ENCODE data around the gene CA11.
"Not testable (repeated sequence)": the region's sequence is repeated elsewhere in the genome, so short reads cannot be mapped to it uniquely, and the experiment has no call there.

DNA sequence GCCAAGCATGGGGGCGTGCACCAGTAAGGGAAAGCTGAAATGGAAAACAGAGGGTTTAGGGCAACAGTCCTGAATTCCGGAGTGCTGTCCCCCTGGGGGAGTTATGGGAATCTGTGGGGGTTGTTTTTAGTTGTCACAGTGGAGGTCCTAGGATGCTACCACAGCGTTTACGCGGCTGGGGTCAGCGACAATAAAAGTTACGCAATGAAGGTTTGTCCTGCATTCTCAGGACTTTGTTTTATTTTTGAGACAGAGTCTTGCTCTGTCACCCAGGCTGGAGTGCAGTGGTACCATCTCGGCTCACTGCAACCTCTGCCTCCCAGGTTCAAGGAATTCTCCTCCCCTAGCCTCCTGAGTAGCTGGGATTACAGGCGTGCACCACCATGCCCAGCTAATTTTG is 47.6 kb upstream of the CA11 start:
- TF ChIP-seq CTCF (IDR thresholded peaks at IDR 0.05; ENCODE audit: low read depth, low read length, poor library complexity, severe bottlenecking); EZH2phosphoT487 (IDR thresholded peaks at IDR 0.05; ENCODE audit: borderline replicate concordance, low read length): not testable (repeated sequence)
